Ovary (tissue), 3 donors: ENCODE results near the gene GPC6.

ENCODE experiments used
- CTCF ChIP-seq, 3 donors: fragments of 450-650 bp in 2 of 3; fragments of 200-600 bp in 1 of 3; IDR thresholded peaks; one replicate each; pipeline versions ENCODE4 v1.5.1 to v1.8.0; 2016 to 2022; ENCODE audit warnings: antibody characterized with exemption in 3 of 3, mild to moderate bottlenecking in 1 of 3
- POLR2A ChIP-seq: fragments of 450-650 bp; IDR thresholded peaks from one replicate; pipeline ENCODE4 v1.6.1; 2017; ENCODE audit warnings: antibody characterized with exemption, mild to moderate bottlenecking, moderate library complexity
- donor health status: DM: no; HTN: no; CAD: no.

- no peak for TF ChIP-seq POLR2A
- TF ChIP-seq CTCF (IDR thresholded peaks at IDR 0.05) = no peak
Observed at GRCh38 chr13:94344126-94344818, 1117.7 kb downstream of the GPC6 start.
